ENCODE measurements around the gene KASH5.

Gene KASH5

GRCh38 chr19:49451430-49452181, 63.6 kb downstream of the KASH5 start, which contains the start of gene PIH1D1 (continued):
- TF ChIP-seq ZNF398 (tag by site-specific recombination; IDR thresholded peaks at IDR 0.05): no peak
- peak; percentile 98 for TF ChIP-seq ZNF580 (tag by site-specific recombination; IDR thresholded peaks at IDR 0.05)
- peak; percentile 55 for TF ChIP-seq ZXDB (tag by site-specific recombination; IDR thresholded peaks at IDR 0.05)
- 0 out of 2 replicates have a peak, but pooled peaks have one; percentile 45 for TF ChIP-seq SP7 (tag by site-specific recombination; IDR thresholded peaks at IDR 0.05)
- TF ChIP-seq WT1 (tag by site-specific recombination; IDR thresholded peaks at IDR 0.05): no peak
- TF ChIP-seq PRDM10 (tag by site-specific recombination; IDR thresholded peaks at IDR 0.05): 0 out of 2 replicates have a peak, but pooled peaks have one; percentile 15
- no peak for TF ChIP-seq PRDM6 (tag by site-specific recombination; IDR thresholded peaks at IDR 0.05)
- TF ChIP-seq RBAK (tag by site-specific recombination; IDR thresholded peaks at IDR 0.05): no peak
- no peak for TF ChIP-seq INSM2 (tag by site-specific recombination; IDR thresholded peaks at IDR 0.05)
- TF ChIP-seq ZNF692 (tag by site-specific recombination; IDR thresholded peaks at IDR 0.05): peak; percentile 25; the same call in 1 of the 2 replicates
- peak; percentile 5; the same call in 1 of the 2 replicates for TF ChIP-seq ZFHX2 (tag by site-specific recombination; conservative IDR thresholded peaks at IDR 0.05)
- TF ChIP-seq PATZ1 (tag by site-specific recombination; IDR thresholded peaks at IDR 0.05): 0 out of 2 replicates have a peak, but pooled peaks have one; percentile 15
- TF ChIP-seq ZNF18 (tag by site-specific recombination; IDR thresholded peaks at IDR 0.05): no peak
- TF ChIP-seq YY2 (tag by site-specific recombination; IDR thresholded peaks at IDR 0.05): peak; percentile 47
- peak; percentile 73 for TF ChIP-seq KLF9 (tag by site-specific recombination; IDR thresholded peaks at IDR 0.05; ENCODE audit: low read depth)
- TF ChIP-seq ZBTB20 (tag by site-specific recombination; IDR thresholded peaks at IDR 0.05): peak; percentile 69; the same call in 1 of the 2 replicates
- no peak for TF ChIP-seq REPIN1 (tag by site-specific recombination; IDR thresholded peaks at IDR 0.05; ENCODE audit: low read depth)
- peak; percentile 42 for TF ChIP-seq ZNF561 (tag by site-specific recombination; IDR thresholded peaks at IDR 0.05; ENCODE audit: borderline replicate concordance)
- TF ChIP-seq ZNF843 (tag by site-specific recombination; IDR thresholded peaks at IDR 0.05): peak; percentile 52; the same call in 1 of the 2 replicates
- TF ChIP-seq GFI1B (tag by site-specific recombination; IDR thresholded peaks at IDR 0.05): no peak
- peak; percentile 44 for TF ChIP-seq ZNF24 (tag by site-specific recombination; IDR thresholded peaks at IDR 0.05)
- no peak for TF ChIP-seq ZSCAN18 (tag by site-specific recombination; IDR thresholded peaks at IDR 0.05)

All from HEK293 (cell line).